Mesenchymal stem cell (in vitro differentiated cells and primary cell): Measurements from ENCODE around the gene TMPRSS11A.
A peak's percentile ranks its signal among the peaks of the same experiment; 100 is the strongest.

Source experiments
- DNase-seq: peaks from one replicate; pipeline ENCODE4 v3.0.0-alpha.2; 2013
- H2AFZ ChIP-seq: one replicate; pipeline ENCODE4 v1.6.1; 2013; ENCODE audit warnings: low read depth, mild to moderate bottlenecking, control low read depth, inconsistent platforms, low read length, moderate library complexity
- H2AK5ac ChIP-seq: 2 replicates; pipeline ENCODE4 v1.6.1; 2013; ENCODE audit warnings: low read length, moderate library complexity, mild to moderate bottlenecking, inconsistent platforms; ENCODE audit not compliant: severe bottlenecking
- H2BK120ac ChIP-seq: one replicate; pipeline ENCODE4 v1.6.1; 2013; ENCODE audit warnings: low read depth, mild to moderate bottlenecking, inconsistent platforms, low read length, moderate library complexity
- H2BK12ac ChIP-seq, 2 experiments: one replicate each; pipeline ENCODE4 v1.6.1; 2013; ENCODE audit warnings: inconsistent platforms in 2 of 2, low read length in 2 of 2, mild to moderate bottlenecking in 2 of 2, moderate library complexity in 2 of 2, control low read depth in 1 of 2
- H2BK15ac ChIP-seq: one replicate; pipeline ENCODE4 v1.6.1; 2013; ENCODE audit warnings: mild to moderate bottlenecking, low read depth, inconsistent platforms; ENCODE audit not compliant: poor library complexity, severe bottlenecking
- H2BK5ac ChIP-seq: 2 replicates; pipeline ENCODE4 v1.6.1; 2013; ENCODE audit warnings: low read depth, mild to moderate bottlenecking, low read length, control low read depth, inconsistent platforms; ENCODE audit not compliant: poor library complexity, severe bottlenecking
- H3K14ac ChIP-seq, 2 experiments: one replicate each; pipeline ENCODE4 v1.6.1; 2013; ENCODE audit warnings: inconsistent platforms in 2 of 2, low read length in 2 of 2, control low read depth in 1 of 2, mild to moderate bottlenecking in 1 of 2, moderate library complexity in 1 of 2
- H3K18ac ChIP-seq, 2 experiments: one replicate each; pipeline ENCODE4 v1.6.1; 2013; ENCODE audit warnings: inconsistent platforms in 2 of 2, low read length in 2 of 2, control low read depth in 1 of 2, low read depth in 1 of 2, mild to moderate bottlenecking in 1 of 2
- H3K23ac ChIP-seq, 2 experiments: one replicate each; pipeline ENCODE4 v1.6.1; 2013; ENCODE audit warnings: inconsistent platforms in 2 of 2, low read length in 2 of 2, mild to moderate bottlenecking in 2 of 2, moderate library complexity in 2 of 2, control low read depth in 1 of 2
- H3K27ac ChIP-seq: 2 replicates; pipeline ENCODE4 v1.5.1; 2013; ENCODE audit warnings: mild to moderate bottlenecking, moderate library complexity, low read length, control low read depth, inconsistent platforms; ENCODE audit not compliant: poor library complexity, severe bottlenecking
- H3K27me3 ChIP-seq, 2 experiments: 2 replicates each; pipeline versions ENCODE4 v1.6.1 to v1.7.0; 2013; ENCODE audit warnings: low read length in 2 of 2, mild to moderate bottlenecking in 2 of 2, moderate library complexity in 2 of 2, control low read depth in 1 of 2, inconsistent platforms in 1 of 2; ENCODE audit not compliant: control insufficient read depth in 1 of 2, insufficient read depth in 1 of 2
- H3K36me3 ChIP-seq, 2 experiments: 2 replicates each; pipeline versions ENCODE4 v1.6.1 to v1.7.0; 2013; ENCODE audit warnings: low read length in 2 of 2, control low read depth in 1 of 2, inconsistent platforms in 1 of 2, low read depth in 1 of 2, mild to moderate bottlenecking in 1 of 2; ENCODE audit not compliant: insufficient read depth in 2 of 2, control insufficient read depth in 1 of 2
- H3K4ac ChIP-seq, 2 experiments: one replicate each; pipeline ENCODE4 v1.6.1; 2013; ENCODE audit warnings: inconsistent platforms in 2 of 2, low read length in 2 of 2, mild to moderate bottlenecking in 2 of 2, moderate library complexity in 2 of 2, control low read depth in 1 of 2, low read depth in 1 of 2
- H3K4me1 ChIP-seq: 2 replicates; pipeline ENCODE4 v1.6.1; 2013; ENCODE audit warnings: low read depth, low read length, control low read depth; ENCODE audit not compliant: control insufficient read depth, insufficient read depth
- H3K4me2 ChIP-seq: 2 replicates; pipeline ENCODE4 v1.6.1; 2013; ENCODE audit warnings: low read length, mild to moderate bottlenecking, inconsistent platforms; ENCODE audit not compliant: poor library complexity, severe bottlenecking
- H3K4me3 ChIP-seq, 2 experiments: 2 replicates each; pipeline versions ENCODE4 v1.5.1 to v1.7.0; 2013; ENCODE audit warnings: low read length in 2 of 2, mild to moderate bottlenecking in 2 of 2, control low read depth in 1 of 2, low read depth in 1 of 2; ENCODE audit not compliant: insufficient read depth in 1 of 2
- H3K79me1 ChIP-seq: replicated peaks from 2 replicates; pipeline ENCODE4 v1.6.1; 2013; ENCODE audit warnings: mild to moderate bottlenecking, control low read depth, low read length, inconsistent platforms; ENCODE audit not compliant: poor library complexity, severe bottlenecking
- H3K9ac ChIP-seq: 2 replicates; pipeline ENCODE4 v1.7.0; 2013; ENCODE audit warnings: mild to moderate bottlenecking, low read length, moderate library complexity
- H3K9me3 ChIP-seq: 2 replicates; pipeline ENCODE4 v1.7.0; 2013; ENCODE audit warnings: mild to moderate bottlenecking, low read length; ENCODE audit not compliant: control insufficient read depth
- H4K8ac ChIP-seq: one replicate; pipeline ENCODE4 v1.6.1; 2013; ENCODE audit warnings: inconsistent platforms, mild to moderate bottlenecking, low read length, moderate library complexity
- H4K91ac ChIP-seq: one replicate; pipeline ENCODE4 v1.6.1; 2013; ENCODE audit warnings: mild to moderate bottlenecking, low read length, inconsistent platforms
- WGBS: methylation state at CpG from one replicate; pipeline ENCODE4 v1.1.7; 2013; ENCODE audit warnings: mixed read lengths; 5-methylcytosine and 5-hydroxymethylcytosine counted together

TMPRSS11A gene

GRCh38 chr4:67883902-67884301, 79.4 kb downstream of the TMPRSS11A start, which contains the start of gene TMPRSS11D:
Gene TMPRSS11D (minus strand): TSS chr4:67884002. CDS start chr4:67883933, 69 bp downstream.
- Histone ChIP-seq H3K4me1 (no peaks in the 10 kb centered on the region), H2BK15ac (no peak within 1 kb of the TSS), H2AK5ac (no peak within 1 kb of the TSS), H2BK5ac (no peak within 1 kb of the TSS), H2BK12ac (no peak within 1 kb of the TSS), H3K4me2 (no peak within 1 kb of the TSS), H3K27ac (no peak within 1 kb of the TSS), H3K36me3 (no peaks in the 10 kb centered on the region), H3K4me3 (no peak within 1 kb of the TSS), H3K23ac (no peak within 1 kb of the TSS), H4K91ac (no peak within 1 kb of the TSS), H3K9me3 (no peaks in the 10 kb centered on the region), H3K18ac (no peak within 1 kb of the TSS), H4K8ac (no peak within 1 kb of the TSS), H3K14ac (no peak within 1 kb of the TSS), H3K27me3 (no peaks in the 10 kb centered on the region), H2AFZ (no peak within 1 kb of the TSS), H3K79me1 (no peaks in the 10 kb centered on the region), H3K4ac (no peak within 1 kb of the TSS), H3K9ac (peak within 1 kb of the TSS; percentile 82), H2BK120ac (no peak within 1 kb of the TSS)
- DNase-seq = no peak
- WGBS = no CpG with 5 or more reads among the region's 1 CpG

GRCh38 chr4:67883458-67883857, 79.8 kb downstream of the TMPRSS11A start:
- Histone ChIP-seq H2BK12ac (no peak overlapping the region), H3K14ac (no peak overlapping the region)
- 67% methylated on average over 1 of the region's 5 CpGs for WGBS

GRCh38 chr4:67880866-67881610, 82.3 kb downstream of the TMPRSS11A start:
- H3K4ac ChIP-seq = no peak overlapping the region
- no peak overlapping the region for H4K91ac ChIP-seq
- H3K18ac ChIP-seq = no peak overlapping the region
- H2BK120ac ChIP-seq = no peak overlapping the region
- H2BK12ac ChIP-seq = no peak overlapping the region
- no CpG with 5 or more reads among the region's 1 CpG for WGBS
- H3K14ac ChIP-seq = no peak overlapping the region
- H3K23ac ChIP-seq = no peak overlapping the region
- DNase-seq = no peak
- H2BK5ac ChIP-seq = no peak overlapping the region
- no peak overlapping the region for H4K8ac ChIP-seq
- H2AK5ac ChIP-seq = no peak overlapping the region
- H3K4me1 ChIP-seq = no peaks in the 10 kb centered on the region
- H3K9ac ChIP-seq = no peak overlapping the region
- no peak overlapping the region for H3K4me2 ChIP-seq
- H2AFZ ChIP-seq = no peak overlapping the region
- no peaks in the 10 kb centered on the region for H3K9me3 ChIP-seq
- no peaks in the 10 kb centered on the region for H3K27me3 ChIP-seq
- no peak overlapping the region for H2BK15ac ChIP-seq
- no peak overlapping the region for H3K4me3 ChIP-seq
- no peaks in the 10 kb centered on the region for H3K36me3 ChIP-seq
- no peak overlapping the region for H3K27ac ChIP-seq
- no peaks in the 10 kb centered on the region for H3K79me1 ChIP-seq

More at GRCh38 chr4:67883458-67883857, 79.8 kb downstream of the TMPRSS11A start:
- Histone ChIP-seq H3K36me3 (no peaks in the 10 kb centered on the region), H3K18ac (no peak overlapping the region), H3K4me2 (no peak overlapping the region), H3K27ac (no peak overlapping the region), H3K4me1 (no peaks in the 10 kb centered on the region), H4K91ac (no peak overlapping the region), H3K23ac (no peak overlapping the region), H2BK15ac (no peak overlapping the region), H3K9me3 (no peaks in the 10 kb centered on the region), H3K79me1 (no peaks in the 10 kb centered on the region), H2AFZ (no peak overlapping the region), H4K8ac (no peak overlapping the region), H2BK120ac (no peak overlapping the region), H2AK5ac (no peak overlapping the region), H3K9ac (no peak overlapping the region), H2BK5ac (no peak overlapping the region), H3K4ac (no peak overlapping the region), H3K4me3 (no peak overlapping the region), H3K27me3 (no peaks in the 10 kb centered on the region)
- no peak for DNase-seq

- H3K14ac ChIP-seq = no peak overlapping the region
- WGBS = 99% methylated on average over 2 of the region's 3 CpGs
- DNase-seq = peak; percentile 2
Observed at GRCh38 chr4:67879486-67879885, 83.8 kb downstream of the TMPRSS11A start.

More at GRCh38 chr4:67879486-67879885, 83.8 kb downstream of the TMPRSS11A start:
- no peak overlapping the region for H2BK15ac ChIP-seq
- H3K4me3 ChIP-seq = no peak overlapping the region
- H2BK120ac ChIP-seq = no peak overlapping the region
- no peaks in the 10 kb centered on the region for H3K79me1 ChIP-seq
- no peak overlapping the region for H3K4ac ChIP-seq
- H4K8ac ChIP-seq = no peak overlapping the region
- no peak overlapping the region for H2BK5ac ChIP-seq
- H3K27me3 ChIP-seq = no peaks in the 10 kb centered on the region
- no peak overlapping the region for H3K18ac ChIP-seq
- no peak overlapping the region for H3K9ac ChIP-seq
- H3K23ac ChIP-seq = no peak overlapping the region
- H4K91ac ChIP-seq = no peak overlapping the region
- H3K4me1 ChIP-seq = no peaks in the 10 kb centered on the region
- H3K36me3 ChIP-seq = no peaks in the 10 kb centered on the region
- H2AK5ac ChIP-seq = no peak overlapping the region
- no peak overlapping the region for H3K4me2 ChIP-seq
- no peak overlapping the region for H3K27ac ChIP-seq
- H2BK12ac ChIP-seq = no peak overlapping the region
- no peaks in the 10 kb centered on the region for H3K9me3 ChIP-seq
- H2AFZ ChIP-seq = no peak overlapping the region
